WTC11 (cell line): ENCODE results near the gene VSNL1. TPM values are rescaled to one million over a fixed set of nuclear protein-coding genes. Genes with fewer than 3 reads are reported as not detected.

Source experiments
- ATAC-seq: fragments of 200-7000 bp; cut with Tn5 transposase; 2 replicates; pipeline ENCODE4 v1.10.0; 2021; ENCODE audit warnings: mild to moderate bottlenecking, moderate library complexity
- CTCF ChIA-PET: fragments of 300-600 bp; sonication (Branson Sonifier 250); formaldehyde crosslinking; loops from one replicate; lab custom pipeline; 2021; ENCODE audit warnings: antibody characterized with exemption; lab: Charles Lee
- POLR2A ChIA-PET: fragments of 350-600 bp; sonication (Branson Sonifier 250); formaldehyde crosslinking; loops from one replicate; lab custom pipeline; 2021; ENCODE audit warnings: antibody characterized with exemption; lab: Charles Lee
- DNase-seq: peaks from one replicate; pipeline ENCODE4 v3.0.0; 2021; ENCODE audit warnings: low spot score
- H3K27ac Mint-ChIP-seq: 2 replicates; pipeline ENCODE4 v1.8.0; 2021; ENCODE audit warnings: mixed read lengths
- H3K27me3 Mint-ChIP-seq: 2 replicates; pipeline ENCODE4 v1.8.0; 2021; ENCODE audit warnings: low read depth, mild to moderate bottlenecking, moderate library complexity, mixed read lengths
- H3K36me3 Mint-ChIP-seq: 2 replicates; pipeline ENCODE4 v1.8.0; 2021; ENCODE audit warnings: mixed read lengths
- H3K4me1 Mint-ChIP-seq: 2 replicates; pipeline ENCODE4 v1.8.0; 2022; ENCODE audit warnings: mixed read lengths
- H3K4me3 Mint-ChIP-seq: 2 replicates; pipeline ENCODE4 v1.8.0; 2021; ENCODE audit warnings: mild to moderate bottlenecking, moderate library complexity, mixed read lengths
- H3K9me3 Mint-ChIP-seq: 2 replicates; pipeline ENCODE4 v1.8.0; 2021; ENCODE audit warnings: mixed read lengths
- ATF2 ChIP-seq: sonication (generic); formaldehyde crosslinking; IDR thresholded peaks from 2 replicates; pipeline ENCODE4 v1.8.1; 2022; ENCODE audit warnings: low read depth, missing genetic modification reagents, borderline replicate concordance
- ATF6 ChIP-seq: sonication (generic); formaldehyde crosslinking; IDR thresholded peaks from 2 replicates; pipeline ENCODE4 v1.8.1; 2023; ENCODE audit warnings: mild to moderate bottlenecking, missing genetic modification reagents
- CTCF ChIP-seq: fragments of 200-600 bp; IDR thresholded peaks from 2 replicates; pipeline ENCODE4 v1.8.0; 2022; ENCODE audit warnings: antibody characterized with exemption
- EMX1 ChIP-seq: fragments of 250-450 bp; sonication (Bioruptor Pico); IDR thresholded peaks from 2 replicates; pipeline ENCODE4 v1.8.0; 2021; ENCODE audit warnings: mild to moderate bottlenecking
- GABPB1 ChIP-seq: sonication (generic); formaldehyde crosslinking; IDR thresholded peaks from 2 replicates; pipeline ENCODE4 v1.8.1; 2023; ENCODE audit warnings: mild to moderate bottlenecking, missing genetic modification reagents
- NFE2L1 ChIP-seq: sonication (generic); formaldehyde crosslinking; IDR thresholded peaks from 2 replicates; pipeline ENCODE4 v1.8.1; 2023; ENCODE audit warnings: missing genetic modification reagents
- NR2C2 ChIP-seq: sonication (generic); formaldehyde crosslinking; IDR thresholded peaks from 2 replicates; pipeline ENCODE4 v1.8.0; 2022; ENCODE audit warnings: mild to moderate bottlenecking, missing genetic modification reagents
- STAT6 ChIP-seq: sonication (generic); formaldehyde crosslinking; conservative IDR thresholded peaks from 2 replicates; pipeline ENCODE4 v1.8.1; 2023; ENCODE audit warnings: mild to moderate bottlenecking, low read depth, missing genetic modification reagents, moderate library complexity
- TEAD4 ChIP-seq: sonication (generic); formaldehyde crosslinking; IDR thresholded peaks from 2 replicates; pipeline ENCODE4 v1.8.0; 2022; ENCODE audit warnings: mild to moderate bottlenecking, missing genetic modification reagents
- ZNF138 ChIP-seq: sonication (generic); formaldehyde crosslinking; conservative IDR thresholded peaks from 2 replicates; pipeline ENCODE4 v1.8.1; 2022; ENCODE audit warnings: mild to moderate bottlenecking, moderate library complexity, missing genetic modification reagents
- ZNF219 ChIP-seq: sonication (generic); formaldehyde crosslinking; IDR thresholded peaks from 2 replicates; pipeline ENCODE4 v1.8.0; 2023; ENCODE audit warnings: missing genetic modification reagents, mild to moderate bottlenecking, borderline replicate concordance
- ZNF317 ChIP-seq: sonication (generic); formaldehyde crosslinking; IDR thresholded peaks from 2 replicates; pipeline ENCODE4 v1.8.1; 2023; ENCODE audit warnings: low read depth, mild to moderate bottlenecking, moderate library complexity, missing genetic modification reagents, borderline replicate concordance
- ZNF396 ChIP-seq: fragments of 250-450 bp; sonication (Bioruptor Pico); IDR thresholded peaks from 2 replicates; pipeline ENCODE4 v1.8.0; 2021; ENCODE audit warnings: mild to moderate bottlenecking, moderate library complexity, borderline replicate concordance
- ZNF423 ChIP-seq: fragments of 250-450 bp; sonication (Bioruptor Pico); IDR thresholded peaks from 2 replicates; pipeline ENCODE4 v2.1.2; 2022; ENCODE audit warnings: mild to moderate bottlenecking, moderate library complexity
- ZNF512 ChIP-seq: sonication (generic); formaldehyde crosslinking; IDR thresholded peaks from 2 replicates; pipeline ENCODE4 v1.8.1; 2022; ENCODE audit warnings: missing genetic modification reagents, borderline replicate concordance
- total RNA-seq: library from RNA; stranded (reverse); gene quantifications from 3 replicates; pipeline ENCODE4 v1.2.3, GENCODE V29; 2021

The VSNL1 gene
- total RNA-seq, 1 experiment from 2014 or later = 78.4 TPM

- no peak for TF ChIP-seq NR2C2 (CRISPR knock-in tag)
- TF ChIP-seq ZNF396 (CRISPR knock-in tag) = no peak
- no peak for TF ChIP-seq STAT6 (CRISPR knock-in tag)
Observed at GRCh38 chr2:17593445-17593840, 52.9 kb downstream of the VSNL1 start (continued).

GRCh38 chr2:17593841-17594491 is 53.5 kb downstream of the VSNL1 start:
- POLR2A ChIA-PET = no interaction called here
- CTCF ChIA-PET = no interaction called here
- peaks cover 58% of the 10 kb centered on the region for H3K4me1 Mint-ChIP-seq
- DNase-seq = no peak
- TF ChIP-seq ATF2 (CRISPR knock-in tag) (no peak), ZNF317 (CRISPR knock-in tag) (no peak), ZNF219 (CRISPR knock-in tag) (no peak), GABPB1 (CRISPR knock-in tag) (peak; percentile 63)
- H3K9me3 Mint-ChIP-seq = no peaks in the 10 kb centered on the region
- no peak overlapping the region for H3K4me3 Mint-ChIP-seq
- H3K27ac Mint-ChIP-seq = no peak overlapping the region
- no peak for ATAC-seq
- no peaks in the 10 kb centered on the region for H3K27me3 Mint-ChIP-seq
- peaks cover 48% of the 10 kb centered on the region for H3K36me3 Mint-ChIP-seq

- Mint-ChIP-seq H3K4me1 (peaks cover 55% of the 10 kb centered on the region), H3K9me3 (no peaks in the 10 kb centered on the region), H3K4me3 (no peak overlapping the region), H3K27me3 (no peaks in the 10 kb centered on the region), H3K27ac (no peak overlapping the region; the same call in 1 of the 2 replicates), H3K36me3 (peaks cover 52% of the 10 kb centered on the region)
- TF ChIP-seq ZNF138 (CRISPR knock-in tag) (no peak), ZNF423 (CRISPR knock-in tag) (no peak), EMX1 (CRISPR knock-in tag) (no peak), ATF6 (CRISPR knock-in tag) (no peak), CTCF (no peak), ZNF512 (CRISPR knock-in tag) (no peak), TEAD4 (CRISPR knock-in tag) (no peak), NFE2L1 (CRISPR knock-in tag) (no peak)
- DNase-seq (no peak), ATAC-seq (no peak)
- ChIA-PET POLR2A (no interaction called here), CTCF (no interaction called here)
Observed at GRCh38 chr2:17594533-17595401, 54.3 kb downstream of the VSNL1 start.
